IMR-90 (cell line): ENCODE data around the gene COPB1. TPM values are rescaled to one million over a fixed set of nuclear protein-coding genes. Genes with fewer than 3 reads are reported as not detected.
A peak's percentile ranks its signal among the peaks of the same experiment; 100 is the strongest.

Experiments
- ATAC-seq: fragments of 200-7000 bp; cut with Tn5 transposase; 2 replicates; pipeline ENCODE4 v1.9.1; 2020; ENCODE audit warnings: low read depth, mild to moderate bottlenecking, moderate library complexity
- BruUV-seq: library from RNA; stranded (reverse); fragments of 400-500 nt; replicated peaks from 2 replicates; lab custom pipeline; 2021; lab: Mats Ljungman, UMichigan
- CTCF ChIA-PET: fragments of 300-600 bp; formaldehyde crosslinking; extraction: SDS; loops from one replicate; lab custom pipeline; 2021; ENCODE audit warnings: antibody characterized with exemption; lab: Yijun Ruan, JAX
- POLR2A ChIA-PET: fragments of 300-600 bp; sonication (Branson Sonifier 250); formaldehyde crosslinking; loops from one replicate; lab custom pipeline; 2022; ENCODE audit warnings: antibody characterized with exemption; ENCODE audit not compliant: unreplicated experiment; lab: Charles Lee
- DNase-seq: peaks from one replicate; pipeline ENCODE4 v3.0.0; 2013
- H2AFZ ChIP-seq: replicated peaks from 2 replicates; pipeline ENCODE3; 2013; ENCODE audit warnings: low read length, mild to moderate bottlenecking; ENCODE audit not compliant: poor library complexity
- H2AK5ac ChIP-seq: 2 replicates; pipeline ENCODE4 v1.6.1; 2013; ENCODE audit warnings: low read depth, low read length, inconsistent platforms
- H2AK9ac ChIP-seq: replicated peaks from 2 replicates; pipeline ENCODE3; 2013; ENCODE audit warnings: mild to moderate bottlenecking, low read depth, low read length, moderate library complexity; ENCODE audit not compliant: poor library complexity
- H2BK120ac ChIP-seq: 2 replicates; pipeline ENCODE4 v1.6.1; 2013; ENCODE audit warnings: low read depth, low read length, inconsistent platforms
- H2BK15ac ChIP-seq: 3 replicates; pipeline ENCODE4 v1.6.1; 2013; ENCODE audit warnings: low read depth, low read length, inconsistent platforms
- H2BK20ac ChIP-seq: 2 replicates; pipeline ENCODE4 v1.6.1; 2013; ENCODE audit warnings: low read depth, mild to moderate bottlenecking, inconsistent platforms, low read length, moderate library complexity
- H2BK5ac ChIP-seq: 2 replicates; pipeline ENCODE4 v1.6.1; 2013; ENCODE audit warnings: mild to moderate bottlenecking, low read depth, low read length, inconsistent platforms; ENCODE audit not compliant: poor library complexity, severe bottlenecking
- H3K14ac ChIP-seq: replicated peaks from 2 replicates; pipeline ENCODE4 v1.6.1; 2013; ENCODE audit warnings: low read depth, low read length, inconsistent platforms
- H3K18ac ChIP-seq: 2 replicates; pipeline ENCODE4 v1.6.1; 2013; ENCODE audit warnings: low read depth, low read length, control low read depth
- H3K23ac ChIP-seq: 2 replicates; pipeline ENCODE4 v1.6.1; 2013; ENCODE audit warnings: low read depth, low read length, inconsistent platforms
- H3K27ac ChIP-seq: 2 replicates; pipeline ENCODE4 v1.5.1; 2013; ENCODE audit warnings: mild to moderate bottlenecking, control low read depth, low read length; ENCODE audit not compliant: insufficient read depth
- H3K27me3 ChIP-seq: 2 replicates; pipeline ENCODE4 v1.6.1; 2013; ENCODE audit warnings: low read length; ENCODE audit not compliant: control insufficient read depth, insufficient read depth
- H3K36me3 ChIP-seq: 2 replicates; pipeline ENCODE4 v1.6.1; 2013; ENCODE audit warnings: low read length, mixed read lengths; ENCODE audit not compliant: control insufficient read depth, insufficient read depth
- H3K4ac ChIP-seq: 2 replicates; pipeline ENCODE4 v1.6.1; 2013; ENCODE audit warnings: low read depth, low read length, inconsistent platforms
- H3K4me1 ChIP-seq: 2 replicates; pipeline ENCODE4 v1.6.1; 2013; ENCODE audit warnings: low read length, mixed read lengths; ENCODE audit not compliant: control insufficient read depth, insufficient read depth
- H3K4me2 ChIP-seq: 2 replicates; pipeline ENCODE4 v1.6.1; 2013; ENCODE audit warnings: low read depth, mild to moderate bottlenecking, control low read depth, low read length, moderate library complexity
- H3K4me3 ChIP-seq: 2 replicates; pipeline ENCODE4 v1.5.1; 2013; ENCODE audit warnings: low read depth, mild to moderate bottlenecking, control low read depth, low read length, moderate library complexity; ENCODE audit not compliant: insufficient read depth
- H3K56ac ChIP-seq: 2 replicates; pipeline ENCODE4 v1.6.1; 2013; ENCODE audit warnings: low read length, inconsistent platforms; ENCODE audit not compliant: insufficient read depth; ENCODE audit errors: extremely low read depth
- H3K79me1 ChIP-seq, 2 experiments: 2 replicates each; pipeline ENCODE4 v1.6.1; 2013; ENCODE audit warnings: low read length in 2 of 2, inconsistent platforms in 1 of 2, low read depth in 1 of 2
- H3K9ac ChIP-seq: 2 replicates; pipeline ENCODE4 v1.6.1; 2013; ENCODE audit warnings: low read depth, low read length, control low read depth
- H3K9me1 ChIP-seq: 2 replicates; pipeline ENCODE4 v1.6.1; 2013; ENCODE audit warnings: low read length, inconsistent platforms; ENCODE audit not compliant: insufficient read depth
- H3K9me3 ChIP-seq: 2 replicates; pipeline ENCODE4 v1.6.1; 2013; ENCODE audit warnings: low read length; ENCODE audit not compliant: control insufficient read depth, insufficient read depth
- H4K20me1 ChIP-seq: 2 replicates; pipeline ENCODE4 v1.6.1; 2013; ENCODE audit warnings: low read length, inconsistent platforms; ENCODE audit not compliant: insufficient read depth
- H4K5ac ChIP-seq: 2 replicates; pipeline ENCODE4 v1.6.1; 2013; ENCODE audit warnings: mild to moderate bottlenecking, low read depth, low read length, control low read depth
- H4K8ac ChIP-seq, 2 experiments: 2 replicates each; pipeline ENCODE4 v1.6.1; 2013; ENCODE audit warnings: low read depth in 2 of 2, low read length in 2 of 2, control low read depth in 1 of 2, inconsistent platforms in 1 of 2
- H4K91ac ChIP-seq: 2 replicates; pipeline ENCODE4 v1.6.1; 2013; ENCODE audit warnings: low read depth, low read length, inconsistent platforms; ENCODE audit not compliant: insufficient read depth
- CEBPB ChIP-seq: IDR thresholded peaks from 2 replicates; pipeline ENCODE4 v1.6.1; 2012; ENCODE audit warnings: low read depth, low read length, improper control_type of control experiment
- RFX5 ChIP-seq: IDR thresholded peaks from 2 replicates; pipeline ENCODE4 v1.8.0; 2012; ENCODE audit warnings: low read depth, mild to moderate bottlenecking, low read length, moderate library complexity
- WGBS, 2 experiments: methylation state at CpG; one replicate each; pipeline versions ENCODE4 v1.1.5 to v1.1.7; 2013; ENCODE audit warnings: missing lambda C conversion rate in 2 of 2; ENCODE audit not compliant: insufficient read length in 1 of 2; ENCODE audit errors: extremely low coverage in 2 of 2; 5-methylcytosine and 5-hydroxymethylcytosine counted together
- dilution Hi-C: fragments of 300-500 bp; cut with HindIII; formaldehyde crosslinking; loops from one replicate; pipeline ENCODE4 v1.14.3; 2018; ENCODE audit warnings: low sequenced_read_pairs; ENCODE audit not compliant: unreplicated experiment
- in situ Hi-C: fragments of 300-500 bp; cut with MboI; formaldehyde crosslinking; loops from 3 replicates; pipeline ENCODE4 v1.14.3; 2019; ENCODE audit warnings: low sequenced_read_pairs, inconsistent platforms, mixed read lengths
- intact Hi-C: fragments of 100-400 bp; cut with micrococcal nuclease; formaldehyde crosslinking; loops from 2 replicates; pipeline ENCODE4 v1.10.0; 2022
- polyA plus RNA-seq, 3 experiments: library from polyadenylated mRNA; depleted of rRNA; stranded (reverse); fragments of >200 nt; gene quantifications; 2 replicates each; pipeline ENCODE4 v1.2.3, GENCODE V29; 2012; ENCODE audit warnings: low replicate concordance in 1 of 3
- total RNA-seq: library from RNA; depleted of rRNA; stranded (reverse); fragments of >200 nt; gene quantifications from 2 replicates; pipeline ENCODE4 v1.2.3, GENCODE V29; 2012
- TF ChIP-seq, protein P1 (sequence below): fragments of 150-350 bp; IDR thresholded peaks from 2 replicates; pipeline ENCODE4 v1.6.1; 2017; ENCODE audit warnings: mild to moderate bottlenecking, antibody characterized with exemption, low read length, low read depth

COPB1 gene
- total and polyA plus RNA-seq, 2 of the 4 experiments (the other 2 are of a cell fraction): 136 to 341 TPM

GRCh38 chr11:14423633-14424032, 76.0 kb downstream of the COPB1 start:
- Histone ChIP-seq H2AK5ac (peak overlapping the region; percentile 94), H3K4ac (peak overlapping the region; percentile 94), H3K36me3 (no peaks in the 10 kb centered on the region), H4K5ac (peak overlapping the region; percentile 92), H2BK20ac (peak overlapping the region; percentile 99), H2BK5ac (peak overlapping the region; percentile 90), H3K4me2 (no peak overlapping the region), H3K9me1 (peaks cover 13% of the 10 kb centered on the region), H3K79me1 (peaks cover 0 to 9% of the 10 kb centered on the region in 2 experiments; a peak in 1 of 4 replicates), H4K20me1 (no peaks in the 10 kb centered on the region), H2BK120ac (peak overlapping the region; percentile 100), H3K4me1 (peaks cover 16% of the 10 kb centered on the region), H2BK15ac (peak overlapping the region; percentile 55), H4K91ac (peak overlapping the region; percentile 98), H3K14ac (peak overlapping the region; percentile 98), H3K4me3 (no peak overlapping the region), H3K9ac (peak overlapping the region; percentile 62), H2AK9ac (peak overlapping the region; percentile 28), H4K8ac (peak overlapping the region; percentile 94 to 96), H2AFZ (no peak overlapping the region), H3K27ac (peak overlapping the region; percentile 98), H3K9me3 (no peaks in the 10 kb centered on the region), H3K56ac (peak overlapping the region; percentile 94; the same call in 1 of the 2 replicates), H3K27me3 (no peaks in the 10 kb centered on the region), H3K23ac (peak overlapping the region; percentile 89), H3K18ac (peak overlapping the region; percentile 98)
- TF ChIP-seq CEBPB: peak; percentile 61; the same call in 1 of the 2 replicates
- TF ChIP-seq, protein P1, sequence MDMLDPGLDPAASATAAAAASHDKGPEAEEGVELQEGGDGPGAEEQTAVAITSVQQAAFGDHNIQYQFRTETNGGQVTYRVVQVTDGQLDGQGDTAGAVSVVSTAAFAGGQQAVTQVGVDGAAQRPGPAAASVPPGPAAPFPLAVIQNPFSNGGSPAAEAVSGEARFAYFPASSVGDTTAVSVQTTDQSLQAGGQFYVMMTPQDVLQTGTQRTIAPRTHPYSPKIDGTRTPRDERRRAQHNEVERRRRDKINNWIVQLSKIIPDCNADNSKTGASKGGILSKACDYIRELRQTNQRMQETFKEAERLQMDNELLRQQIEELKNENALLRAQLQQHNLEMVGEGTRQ: no peak
- TF ChIP-seq RFX5: no peak
- CTCF ChIA-PET: interaction anchor here (2.3 kb wide), 1 partner anchor 32 kb away, joined by 5 read pairs; no protein-coding TSS in a partner anchor
- intact Hi-C loops: loop anchor here (2.0 to 5.0 kb wide), 2 partner anchors 41 to 65 kb away; partner anchors contain the start of gene RRAS2
- in situ Hi-C loops: no loop called here
- peak; percentile 4 for ATAC-seq
- TSS peak; percentile 87 for BruUV-seq
- 0% methylated on average over 1 of the region's 2 CpGs; no CpG with 5 or more reads in 1 of the 2 experiments for WGBS, 2 experiments
- DNase-seq: peak; percentile 62
- POLR2A ChIA-PET: interaction anchor here (0.7 kb wide), 1 partner anchor 10 kb away, joined by 4 read pairs; no protein-coding TSS in a partner anchor
- dilution Hi-C loops: no loop called here
